Testis (tissue), 2 donors: ENCODE results near the gene EYA3.

Experiments
- POLR2A ChIP-seq: fragments of 450-650 bp; IDR thresholded peaks from one replicate; pipeline ENCODE4 v1.6.1; 2017; ENCODE audit warnings: antibody characterized with exemption, mild to moderate bottlenecking, moderate library complexity
- TF ChIP-seq, protein P1 (sequence below), 3 experiments: fragments of 450-650 bp in 2 of 3; fragments of 200-600 bp in 1 of 3; sonication (generic) in 1 of 3; IDR thresholded peaks; one replicate each; pipeline ENCODE4 v1.5.1; 2016 to 2019; ENCODE audit warnings: antibody characterized with exemption in 3 of 3, mild to moderate bottlenecking in 2 of 3, moderate library complexity in 1 of 3

DNA sequence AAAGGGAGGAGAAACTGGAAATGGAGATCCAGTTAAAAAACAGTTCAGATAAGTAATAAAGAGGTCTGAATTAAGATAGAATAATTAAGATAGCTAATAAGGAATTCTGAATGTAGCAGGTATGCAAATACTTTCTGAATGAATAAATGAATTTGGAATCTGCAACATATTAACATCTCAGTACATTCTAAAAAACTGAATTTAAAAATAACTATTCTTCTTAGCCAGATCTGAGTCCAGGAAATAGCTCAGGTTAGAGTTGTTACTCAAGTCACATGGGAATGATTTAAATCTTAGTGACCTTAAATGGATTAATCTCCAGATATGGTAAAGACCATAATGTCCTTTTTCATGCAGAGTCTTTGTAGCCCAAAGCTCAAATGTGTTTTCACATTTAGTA lies 51.2 kb downstream of the EYA3 start:
- TF ChIP-seq POLR2A: no peak
- TF ChIP-seq, protein P1, sequence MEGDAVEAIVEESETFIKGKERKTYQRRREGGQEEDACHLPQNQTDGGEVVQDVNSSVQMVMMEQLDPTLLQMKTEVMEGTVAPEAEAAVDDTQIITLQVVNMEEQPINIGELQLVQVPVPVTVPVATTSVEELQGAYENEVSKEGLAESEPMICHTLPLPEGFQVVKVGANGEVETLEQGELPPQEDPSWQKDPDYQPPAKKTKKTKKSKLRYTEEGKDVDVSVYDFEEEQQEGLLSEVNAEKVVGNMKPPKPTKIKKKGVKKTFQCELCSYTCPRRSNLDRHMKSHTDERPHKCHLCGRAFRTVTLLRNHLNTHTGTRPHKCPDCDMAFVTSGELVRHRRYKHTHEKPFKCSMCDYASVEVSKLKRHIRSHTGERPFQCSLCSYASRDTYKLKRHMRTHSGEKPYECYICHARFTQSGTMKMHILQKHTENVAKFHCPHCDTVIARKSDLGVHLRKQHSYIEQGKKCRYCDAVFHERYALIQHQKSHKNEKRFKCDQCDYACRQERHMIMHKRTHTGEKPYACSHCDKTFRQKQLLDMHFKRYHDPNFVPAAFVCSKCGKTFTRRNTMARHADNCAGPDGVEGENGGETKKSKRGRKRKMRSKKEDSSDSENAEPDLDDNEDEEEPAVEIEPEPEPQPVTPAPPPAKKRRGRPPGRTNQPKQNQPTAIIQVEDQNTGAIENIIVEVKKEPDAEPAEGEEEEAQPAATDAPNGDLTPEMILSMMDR (IDR thresholded peaks at IDR 0.05): no peak
